Measurements from ENCODE around the gene RPL37. TPM values are rescaled to one million over a fixed set of nuclear protein-coding genes. Genes with fewer than 3 reads are reported as not detected.

The RPL37 gene
- total RNA-seq, 3 donors from 2014 or later, result 785 to 853 (median 837) TPM

DNA sequence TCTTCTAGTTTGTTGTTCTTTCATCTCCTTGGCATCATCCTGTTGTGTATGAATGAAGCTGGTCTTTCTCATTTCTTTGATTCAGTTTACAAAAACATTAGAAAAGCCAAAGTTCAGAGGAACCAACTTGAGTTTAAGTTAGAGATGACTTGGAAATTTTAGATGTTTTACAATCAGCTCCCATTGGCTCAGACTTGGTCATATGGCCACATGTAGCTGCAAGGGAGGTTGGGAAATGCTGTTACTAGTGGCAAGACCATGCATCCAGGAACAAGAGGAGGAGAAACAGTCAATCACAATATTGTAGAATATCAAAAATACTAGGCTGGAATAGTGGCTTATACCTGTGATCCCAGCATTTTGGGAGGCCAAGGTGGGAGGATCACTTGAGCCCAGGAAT lies 25.7 kb upstream of the RPL37 start:
- DNase-seq, result no peak
- Histone ChIP-seq H3K36me3 (ENCODE audit: low read depth) (no peaks in the 10 kb centered on the region), H3K4me1 (ENCODE audit: low read depth) (no peaks in the 10 kb centered on the region), H3K9me3 (peaks cover 4% of the 10 kb centered on the region), H3K4me3 (no peak overlapping the region)
- intact Hi-C loops (cut with DNase I, micrococcal nuclease), result no loop called here
- ATAC-seq, result no peak
- TF ChIP-seq, protein P1, sequence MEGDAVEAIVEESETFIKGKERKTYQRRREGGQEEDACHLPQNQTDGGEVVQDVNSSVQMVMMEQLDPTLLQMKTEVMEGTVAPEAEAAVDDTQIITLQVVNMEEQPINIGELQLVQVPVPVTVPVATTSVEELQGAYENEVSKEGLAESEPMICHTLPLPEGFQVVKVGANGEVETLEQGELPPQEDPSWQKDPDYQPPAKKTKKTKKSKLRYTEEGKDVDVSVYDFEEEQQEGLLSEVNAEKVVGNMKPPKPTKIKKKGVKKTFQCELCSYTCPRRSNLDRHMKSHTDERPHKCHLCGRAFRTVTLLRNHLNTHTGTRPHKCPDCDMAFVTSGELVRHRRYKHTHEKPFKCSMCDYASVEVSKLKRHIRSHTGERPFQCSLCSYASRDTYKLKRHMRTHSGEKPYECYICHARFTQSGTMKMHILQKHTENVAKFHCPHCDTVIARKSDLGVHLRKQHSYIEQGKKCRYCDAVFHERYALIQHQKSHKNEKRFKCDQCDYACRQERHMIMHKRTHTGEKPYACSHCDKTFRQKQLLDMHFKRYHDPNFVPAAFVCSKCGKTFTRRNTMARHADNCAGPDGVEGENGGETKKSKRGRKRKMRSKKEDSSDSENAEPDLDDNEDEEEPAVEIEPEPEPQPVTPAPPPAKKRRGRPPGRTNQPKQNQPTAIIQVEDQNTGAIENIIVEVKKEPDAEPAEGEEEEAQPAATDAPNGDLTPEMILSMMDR (IDR thresholded peaks at IDR 0.05), result no peak

DNA sequence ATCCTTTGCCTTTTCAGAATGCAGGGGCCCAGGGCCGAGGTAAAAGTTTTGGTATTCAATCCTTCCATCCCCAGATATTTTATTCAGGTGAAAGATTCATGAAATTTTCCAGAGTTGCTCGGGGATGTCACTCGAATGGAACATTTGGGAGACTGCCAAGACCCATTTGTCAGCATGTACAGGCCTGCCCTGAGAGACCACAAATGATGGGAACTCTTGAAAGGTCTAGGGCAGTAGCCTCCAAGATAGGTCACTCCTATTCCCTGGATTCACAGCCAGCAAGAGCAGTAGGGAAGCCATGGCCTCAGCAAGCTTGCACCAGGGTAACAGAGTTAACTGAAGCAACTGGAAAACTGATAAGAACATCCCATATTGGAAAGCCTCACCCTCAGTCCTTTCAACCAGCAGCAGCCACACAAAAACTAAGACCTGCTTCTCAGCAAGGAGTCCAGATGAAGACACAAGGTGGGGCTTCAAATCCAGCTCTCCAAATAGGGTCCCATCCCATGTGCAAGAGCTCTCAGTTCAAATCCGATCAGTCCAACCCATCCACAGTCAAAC lies 18.7 kb upstream of the RPL37 start:
- Histone ChIP-seq H3K4me1 (ENCODE audit: low read depth) (no peaks in the 10 kb centered on the region), H3K9me3 (no peaks in the 10 kb centered on the region), H3K36me3 (ENCODE audit: low read depth) (no peaks in the 10 kb centered on the region), H3K4me3 (no peak overlapping the region)
- TF ChIP-seq, protein P1 (IDR thresholded peaks at IDR 0.05), result no peak
- ATAC-seq (no peak), DNase-seq (no peak)
- intact Hi-C loops (cut with DNase I, micrococcal nuclease), result no loop called here

DNA sequence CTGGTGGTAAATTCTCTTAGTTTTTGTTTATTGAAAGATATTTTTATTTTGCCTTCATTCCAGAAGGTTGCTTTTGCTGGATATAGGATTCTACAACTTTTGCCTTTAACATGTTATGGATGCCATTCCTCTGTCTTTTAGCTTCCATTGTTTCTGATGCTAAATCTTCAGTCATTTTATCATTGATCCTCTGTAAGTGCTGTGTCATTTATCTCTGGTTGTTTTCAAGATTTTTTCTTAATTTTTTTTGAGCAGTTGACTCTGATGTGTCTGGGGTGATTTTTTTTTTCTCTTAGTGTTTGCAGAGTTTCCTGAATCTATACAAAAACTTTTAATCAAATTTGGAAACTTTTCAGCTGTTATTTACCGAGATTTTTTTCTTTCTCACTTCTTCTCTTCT lies 12.5 kb upstream of the RPL37 start:
- DNase-seq (no peak), ATAC-seq (no peak)
- H3K4me1 ChIP-seq (ENCODE audit: low read depth), result no peaks in the 10 kb centered on the region
- intact Hi-C loops (cut with DNase I, micrococcal nuclease), result no loop called here
- H3K9me3 ChIP-seq, result no peaks in the 10 kb centered on the region
- TF ChIP-seq, protein P1 (IDR thresholded peaks at IDR 0.05), result no peak
- no peaks in the 10 kb centered on the region for H3K36me3 ChIP-seq (ENCODE audit: low read depth)
- H3K4me3 ChIP-seq, result no peak overlapping the region

DNA sequence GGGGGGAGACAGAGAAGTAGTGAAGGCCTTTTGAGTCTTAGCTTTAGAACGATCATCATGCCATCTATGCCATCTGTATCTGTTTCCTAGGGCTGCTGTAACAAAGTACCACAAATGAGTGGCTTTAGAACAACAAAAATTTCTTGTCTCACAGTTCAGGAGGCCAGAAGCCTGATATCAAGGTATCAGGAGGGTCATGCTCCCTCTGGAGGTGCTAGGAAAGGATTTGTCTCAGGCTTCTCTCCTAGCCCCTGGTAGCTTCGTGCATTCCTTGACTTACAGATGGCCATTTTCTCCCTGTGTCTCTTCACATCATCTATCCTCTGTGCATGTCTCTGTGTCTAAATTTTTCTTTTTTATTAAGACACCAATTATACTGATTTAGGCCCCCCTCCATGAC lies 11.3 kb upstream of the RPL37 start:
- ATAC-seq, result no peak
- H3K4me3 ChIP-seq, result no peak overlapping the region
- DNase-seq, result no peak
- no peaks in the 10 kb centered on the region for H3K36me3 ChIP-seq (ENCODE audit: low read depth)
- H3K9me3 ChIP-seq, result no peaks in the 10 kb centered on the region
- TF ChIP-seq, protein P1 (IDR thresholded peaks at IDR 0.05), result no peak
- no peaks in the 10 kb centered on the region for H3K4me1 ChIP-seq (ENCODE audit: low read depth)
- intact Hi-C loops (cut with DNase I, micrococcal nuclease), result no loop called here

DNA sequence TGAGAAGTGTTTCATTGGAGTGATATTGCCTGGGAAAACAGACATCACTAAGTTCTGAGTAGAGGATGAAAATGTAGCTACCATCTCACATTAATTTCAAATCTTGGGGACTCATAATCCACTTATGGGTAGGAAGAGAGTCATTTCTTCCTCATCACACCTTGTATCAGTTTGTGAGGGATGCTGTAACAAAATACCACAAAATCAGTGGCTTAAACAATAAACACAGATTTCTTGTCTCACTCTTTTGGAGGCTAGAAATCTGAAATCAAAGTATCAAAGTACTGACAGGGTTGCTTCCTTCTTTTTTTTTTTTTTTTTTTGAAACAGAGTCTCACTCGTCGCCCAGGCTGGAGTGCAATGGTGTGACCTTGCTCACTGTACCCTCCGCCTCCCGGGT lies 9.5 kb upstream of the RPL37 start:
- TF ChIP-seq, protein P1 (IDR thresholded peaks at IDR 0.05), result no peak
- ATAC-seq (no peak), DNase-seq (no peak)
- Histone ChIP-seq H3K4me3 (no peak overlapping the region), H3K9me3 (no peaks in the 10 kb centered on the region), H3K4me1 (ENCODE audit: low read depth) (no peaks in the 10 kb centered on the region), H3K36me3 (ENCODE audit: low read depth) (no peaks in the 10 kb centered on the region)
- intact Hi-C loops (cut with DNase I, micrococcal nuclease), result no loop called here

DNA sequence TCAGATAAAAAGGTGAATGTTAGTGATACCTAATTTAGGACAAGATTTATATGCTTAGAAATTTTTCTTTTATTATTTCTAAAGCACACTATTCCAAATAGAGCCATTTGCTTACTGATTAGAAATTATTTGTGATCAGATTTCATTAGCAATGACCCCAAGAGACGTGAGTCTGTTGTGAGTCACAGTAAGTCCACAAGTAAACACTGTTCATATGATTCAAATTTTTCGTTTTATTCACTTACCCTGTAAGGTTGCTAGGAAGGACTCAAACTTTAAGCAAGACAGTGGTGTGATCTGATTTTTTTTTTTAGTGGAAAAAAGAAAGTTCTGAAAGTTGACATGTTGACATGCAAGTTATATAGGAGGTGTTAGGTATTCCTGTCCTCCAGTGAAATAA lies 7.3 kb upstream of the RPL37 start:
- Histone ChIP-seq H3K36me3 (ENCODE audit: low read depth) (no peaks in the 10 kb centered on the region), H3K4me1 (ENCODE audit: low read depth) (no peaks in the 10 kb centered on the region), H3K4me3 (no peak overlapping the region), H3K9me3 (no peaks in the 10 kb centered on the region)
- DNase-seq (no peak), ATAC-seq (no peak)
- intact Hi-C loops (cut with DNase I, micrococcal nuclease), result no loop called here
- TF ChIP-seq, protein P1 (IDR thresholded peaks at IDR 0.05), result no peak

Data from mucosa of descending colon (tissue), 3 donors.